ENCODE data around the gene P2RY2. TPM values are rescaled to one million over a fixed set of nuclear protein-coding genes. Genes with fewer than 3 reads are reported as not detected.

P2RY2 gene
- total RNA-seq, 2 experiments from 2014 or later: not detected

- Histone ChIP-seq H3K27ac (ENCODE audit: low read depth, low read length, poor library complexity, severe bottlenecking) (no peak overlapping the region), H3K4me1 (ENCODE audit: insufficient read depth, low read length, poor library complexity, severe bottlenecking) (peaks cover 8% of the 10 kb centered on the region), H3K79me2 (ENCODE audit: insufficient read depth, low read depth, low read length) (no peaks in the 10 kb centered on the region), H3K4me3 (ENCODE audit: low read depth, low read length, poor library complexity, severe bottlenecking) (no peak overlapping the region), H3K4me2 (ENCODE audit: low read length) (no peak overlapping the region), H3K9me3 (ENCODE audit: low read length) (no peaks in the 10 kb centered on the region), H3K9me2 (ENCODE audit: insufficient read depth, low read length) (no peaks in the 10 kb centered on the region), H3K36me3 (ENCODE audit: insufficient read depth, low read length) (no peaks in the 10 kb centered on the region), H4K20me1 (ENCODE audit: insufficient read depth, low read length) (no peaks in the 10 kb centered on the region), H2AFZ (ENCODE audit: low read length) (no peak overlapping the region)
- no TSS peak for BruUV-seq (replicated peaks)
- intact Hi-C loops (cut with micrococcal nuclease; ENCODE audit: unreplicated experiment): no loop called here
- ChIA-PET POLR2A (no interaction called here), CTCF (ENCODE audit: unreplicated experiment) (no interaction called here)
- DNase-seq (ENCODE audit: low spot score): no peak
- no peak for TF ChIP-seq EZH2phosphoT487 (IDR thresholded peaks at IDR 0.05; ENCODE audit: borderline replicate concordance, low read depth, low read length)
- TF ChIP-seq, protein P1, sequence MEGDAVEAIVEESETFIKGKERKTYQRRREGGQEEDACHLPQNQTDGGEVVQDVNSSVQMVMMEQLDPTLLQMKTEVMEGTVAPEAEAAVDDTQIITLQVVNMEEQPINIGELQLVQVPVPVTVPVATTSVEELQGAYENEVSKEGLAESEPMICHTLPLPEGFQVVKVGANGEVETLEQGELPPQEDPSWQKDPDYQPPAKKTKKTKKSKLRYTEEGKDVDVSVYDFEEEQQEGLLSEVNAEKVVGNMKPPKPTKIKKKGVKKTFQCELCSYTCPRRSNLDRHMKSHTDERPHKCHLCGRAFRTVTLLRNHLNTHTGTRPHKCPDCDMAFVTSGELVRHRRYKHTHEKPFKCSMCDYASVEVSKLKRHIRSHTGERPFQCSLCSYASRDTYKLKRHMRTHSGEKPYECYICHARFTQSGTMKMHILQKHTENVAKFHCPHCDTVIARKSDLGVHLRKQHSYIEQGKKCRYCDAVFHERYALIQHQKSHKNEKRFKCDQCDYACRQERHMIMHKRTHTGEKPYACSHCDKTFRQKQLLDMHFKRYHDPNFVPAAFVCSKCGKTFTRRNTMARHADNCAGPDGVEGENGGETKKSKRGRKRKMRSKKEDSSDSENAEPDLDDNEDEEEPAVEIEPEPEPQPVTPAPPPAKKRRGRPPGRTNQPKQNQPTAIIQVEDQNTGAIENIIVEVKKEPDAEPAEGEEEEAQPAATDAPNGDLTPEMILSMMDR (conservative IDR thresholded peaks at IDR 0.05; ENCODE audit: low read length): no peak
These were observed 2.6 kb upstream of the P2RY2 start for GRCh38 chr11:73215191-73216134.

DNA sequence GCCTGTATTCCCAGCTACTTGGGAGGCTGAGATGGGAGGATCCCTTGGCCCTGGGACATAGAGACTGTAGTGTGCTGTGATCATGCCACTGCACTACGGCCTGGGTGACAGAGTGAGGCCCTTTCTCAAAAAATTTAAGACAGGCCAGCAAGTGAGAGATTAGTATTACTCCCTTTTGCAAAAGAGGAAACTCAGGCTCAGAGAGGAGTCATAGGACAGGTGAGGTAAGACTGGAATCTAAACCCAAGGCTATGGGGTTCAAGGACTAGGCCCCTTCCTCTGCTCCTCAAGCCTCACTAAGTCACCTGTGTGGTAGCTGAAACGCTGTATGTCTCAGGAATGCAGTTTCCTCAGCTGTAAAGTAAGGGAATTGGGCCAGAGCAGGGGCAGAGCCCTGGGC, 1.6 kb upstream of the P2RY2 start:
- ChIA-PET POLR2A (no interaction called here), CTCF (ENCODE audit: unreplicated experiment) (no interaction called here)
- no peak overlapping the region for H2AFZ ChIP-seq (ENCODE audit: low read length)
- H3K27ac ChIP-seq (ENCODE audit: low read depth, low read length, poor library complexity, severe bottlenecking): no peak overlapping the region
- H3K79me2 ChIP-seq (ENCODE audit: insufficient read depth, low read depth, low read length): no peaks in the 10 kb centered on the region
- intact Hi-C loops (cut with micrococcal nuclease; ENCODE audit: unreplicated experiment): no loop called here
- H4K20me1 ChIP-seq (ENCODE audit: insufficient read depth, low read length): no peaks in the 10 kb centered on the region
- no peaks in the 10 kb centered on the region for H3K9me3 ChIP-seq (ENCODE audit: low read length)
- no peak for DNase-seq (ENCODE audit: low spot score)
- no peaks in the 10 kb centered on the region for H3K36me3 ChIP-seq (ENCODE audit: insufficient read depth, low read length)
- H3K9me2 ChIP-seq (ENCODE audit: insufficient read depth, low read length): no peaks in the 10 kb centered on the region
- TF ChIP-seq, protein P1 (conservative IDR thresholded peaks at IDR 0.05; ENCODE audit: low read length): no peak
- H3K4me2 ChIP-seq (ENCODE audit: low read length): no peak overlapping the region
- H3K4me1 ChIP-seq (ENCODE audit: insufficient read depth, low read length, poor library complexity, severe bottlenecking): peaks cover 8% of the 10 kb centered on the region
- BruUV-seq (replicated peaks): no TSS peak
- H3K4me3 ChIP-seq (ENCODE audit: low read depth, low read length, poor library complexity, severe bottlenecking): no peak overlapping the region

- ChIA-PET CTCF (ENCODE audit: unreplicated experiment) (no interaction called here), POLR2A (no interaction called here)
- no peak overlapping the region for H3K4me3 ChIP-seq (ENCODE audit: low read depth, low read length, poor library complexity, severe bottlenecking)
- H3K4me2 ChIP-seq (ENCODE audit: low read length): no peak overlapping the region
- H3K4me1 ChIP-seq (ENCODE audit: insufficient read depth, low read length, poor library complexity, severe bottlenecking): peaks cover 8% of the 10 kb centered on the region
- H3K9me2 ChIP-seq (ENCODE audit: insufficient read depth, low read length): no peaks in the 10 kb centered on the region
- no peak overlapping the region for H3K27ac ChIP-seq (ENCODE audit: low read depth, low read length, poor library complexity, severe bottlenecking)
- BruUV-seq (replicated peaks): no TSS peak
- H3K79me2 ChIP-seq (ENCODE audit: insufficient read depth, low read depth, low read length): no peaks in the 10 kb centered on the region
- H3K9me3 ChIP-seq (ENCODE audit: low read length): no peaks in the 10 kb centered on the region
- intact Hi-C loops (cut with micrococcal nuclease; ENCODE audit: unreplicated experiment): no loop called here
- no peaks in the 10 kb centered on the region for H3K36me3 ChIP-seq (ENCODE audit: insufficient read depth, low read length)
- TF ChIP-seq, protein P1 (conservative IDR thresholded peaks at IDR 0.05; ENCODE audit: low read length): no peak
- TF ChIP-seq EZH2phosphoT487 (IDR thresholded peaks at IDR 0.05; ENCODE audit: borderline replicate concordance, low read depth, low read length): no peak
- H4K20me1 ChIP-seq (ENCODE audit: insufficient read depth, low read length): no peaks in the 10 kb centered on the region
- no peak overlapping the region for H2AFZ ChIP-seq (ENCODE audit: low read length)
- no peak for DNase-seq (ENCODE audit: low spot score)
These were observed 811 bp upstream of the P2RY2 start for GRCh38 chr11:73217131-73217809.

Measured in OCI-LY7 (cell line).